CD4-positive, alpha-beta T cell (primary cell): Measurements from ENCODE around the gene EXT2. TPM values are rescaled to one million over a fixed set of nuclear protein-coding genes. Genes with fewer than 3 reads are reported as not detected.

Experiments used
- ATAC-seq: fragments of 200-7000 bp; cut with Tn5 transposase; one replicate; pipeline ENCODE4 v1.10.0; 2022; ENCODE audit warnings: mild to moderate bottlenecking; ENCODE audit not compliant: poor library complexity
- CTCF ChIA-PET: fragments of 350-600 bp; sonication (Branson Sonifier 250); formaldehyde crosslinking; loops from one replicate; lab custom pipeline; 2021; ENCODE audit warnings: antibody characterized with exemption, inconsistent platforms; lab: Charles Lee
- POLR2A ChIA-PET: fragments of 350-600 bp; sonication (Branson Sonifier 250); formaldehyde crosslinking; loops from one replicate; lab custom pipeline; 2021; ENCODE audit warnings: antibody characterized with exemption, inconsistent platforms; lab: Charles Lee
- DNase-seq, 14 experiments: peaks; one replicate each; pipeline ENCODE4 v3.0.0-alpha.2; 2013 to 2020; ENCODE audit warnings: mixed read lengths in 2 of 14
- H3K27ac ChIP-seq, 2 donors: one replicate each; pipeline versions ENCODE4 v1.5.1 to v1.7.0; 2013; ENCODE audit warnings: low read length in 2 of 2, low read depth in 1 of 2, mild to moderate bottlenecking in 1 of 2
- H3K27me3 ChIP-seq, 2 experiments: 1 replicate in 1 of 2; 2 replicates in 1 of 2; pipeline versions ENCODE4 v1.6.1 to v1.7.0; 2013; ENCODE audit warnings: low read length in 2 of 2, control low read depth in 1 of 2, mild to moderate bottlenecking in 1 of 2, moderate library complexity in 1 of 2; ENCODE audit not compliant: insufficient read depth in 2 of 2, control insufficient read depth in 1 of 2
- H3K36me3 ChIP-seq: one replicate; pipeline ENCODE4 v1.6.1; 2013; ENCODE audit warnings: low read length, control low read depth; ENCODE audit not compliant: insufficient read depth
- H3K4me1 ChIP-seq: one replicate; pipeline ENCODE4 v1.6.1; 2013; ENCODE audit warnings: low read length, control low read depth; ENCODE audit not compliant: insufficient read depth
- H3K4me3 ChIP-seq: one replicate; pipeline ENCODE4 v1.5.1; 2013; ENCODE audit warnings: mild to moderate bottlenecking, low read length, moderate library complexity
- H3K9me3 ChIP-seq, 2 experiments: 1 replicate in 1 of 2; 2 replicates in 1 of 2; pipeline versions ENCODE4 v1.6.1 to v1.7.0; 2013; ENCODE audit warnings: low read length in 2 of 2, mild to moderate bottlenecking in 2 of 2, control low read depth in 1 of 2, moderate library complexity in 1 of 2; ENCODE audit not compliant: control insufficient read depth in 1 of 2, insufficient read depth in 1 of 2
- H3K27ac Mint-ChIP-seq: one replicate; pipeline ENCODE4 v1.8.0; 2020; ENCODE audit warnings: mixed read lengths
- H3K27me3 Mint-ChIP-seq: one replicate; pipeline ENCODE4 v1.8.0; 2021; ENCODE audit warnings: mixed read lengths
- H3K36me3 Mint-ChIP-seq: one replicate; pipeline ENCODE4 v1.8.0; 2021; ENCODE audit warnings: low read depth, mixed read lengths
- H3K4me1 Mint-ChIP-seq: one replicate; pipeline ENCODE4 v1.8.0; 2021; ENCODE audit warnings: low read depth, mixed read lengths
- H3K4me3 Mint-ChIP-seq: one replicate; pipeline ENCODE4 v1.8.0; 2020; ENCODE audit warnings: mild to moderate bottlenecking, mixed read lengths
- H3K9me3 Mint-ChIP-seq: one replicate; pipeline ENCODE4 v1.8.0; 2020; ENCODE audit warnings: mixed read lengths
- CTCF ChIP-seq: fragments of 200-600 bp; IDR thresholded peaks from one replicate; pipeline ENCODE4 v1.8.0; 2022; ENCODE audit warnings: antibody characterized with exemption, mild to moderate bottlenecking
- intact Hi-C, 2 experiments: fragments of 100-400 bp; cut with DNase I in 1 of 2; cut with micrococcal nuclease in 1 of 2; formaldehyde crosslinking; loops; one replicate each; pipeline versions ENCODE4 v1.15.1 to v1.9.0; 2023 to 2025; cut with DNase I, micrococcal nuclease
- total RNA-seq, 174 experiments: library from RNA in 2 of 174; stranded (reverse) in 2 of 174; gene quantifications; one replicate each; pipeline ENCODE4 v1.2.3 and lab custom pipeline; 2021 to 2026

Gene EXT2
- total RNA-seq, 2 experiments from 2014 or later: 17.1 to 17.5 TPM

- no peaks in the 10 kb centered on the region for H3K9me3 Mint-ChIP-seq
- no peaks in the 10 kb centered on the region for H3K36me3 ChIP-seq
- no peak overlapping the region for H3K27ac ChIP-seq
- H3K4me1 Mint-ChIP-seq: peaks cover 11% of the 10 kb centered on the region
- ChIA-PET POLR2A (no interaction called here), CTCF (no interaction called here)
- H3K4me3 Mint-ChIP-seq: no peak overlapping the region
- intact Hi-C loops: no loop called here
- no peaks in the 10 kb centered on the region for H3K27me3 ChIP-seq
- peaks cover 58% of the 10 kb centered on the region for H3K36me3 Mint-ChIP-seq
- H3K4me3 ChIP-seq: no peak overlapping the region
- H3K27me3 Mint-ChIP-seq: no peaks in the 10 kb centered on the region
- TF ChIP-seq CTCF: no peak
- H3K27ac Mint-ChIP-seq: no peak overlapping the region
- ATAC-seq: no peak
- H3K4me1 ChIP-seq: peaks cover 5% of the 10 kb centered on the region
- H3K9me3 ChIP-seq: no peaks in the 10 kb centered on the region
- DNase-seq: no peak
These were observed 126.0 kb downstream of the EXT2 start for GRCh38 chr11:44221456-44221855.

DNA sequence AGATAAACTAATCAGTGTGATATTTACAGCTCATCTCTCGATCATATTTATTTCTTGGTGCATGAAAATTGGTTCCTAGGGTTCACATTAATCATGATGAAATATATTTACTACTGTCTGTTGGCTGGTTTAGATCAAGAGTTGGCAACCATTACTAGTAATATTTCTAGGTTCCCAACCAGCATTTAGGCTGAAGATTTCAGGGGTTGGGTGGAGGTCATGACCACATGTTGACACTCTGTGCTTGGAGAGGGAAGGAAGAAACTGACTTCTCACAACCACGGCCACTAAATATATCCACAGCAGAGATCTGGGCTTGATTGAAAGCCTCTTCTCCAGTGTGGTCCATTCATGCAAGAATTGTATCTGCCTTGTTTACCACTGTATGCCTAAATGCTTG, 126.5 kb downstream of the EXT2 start:
- ChIA-PET CTCF (no interaction called here), POLR2A (no interaction called here)
- Histone ChIP-seq H3K36me3 (no peaks in the 10 kb centered on the region), H3K4me1 (peaks cover 10% of the 10 kb centered on the region), H3K27me3 (no peaks in the 10 kb centered on the region), H3K27ac (no peak overlapping the region), H3K4me3 (no peak overlapping the region), H3K9me3 (no peaks in the 10 kb centered on the region)
- peaks cover 14% of the 10 kb centered on the region for H3K4me1 Mint-ChIP-seq
- DNase-seq (no peak), ATAC-seq (no peak)
- intact Hi-C loops: no loop called here
- no peaks in the 10 kb centered on the region for H3K27me3 Mint-ChIP-seq
- no peak overlapping the region for H3K27ac Mint-ChIP-seq
- peaks cover 53% of the 10 kb centered on the region for H3K36me3 Mint-ChIP-seq
- no peak overlapping the region for H3K4me3 Mint-ChIP-seq
- TF ChIP-seq CTCF: no peak
- no peaks in the 10 kb centered on the region for H3K9me3 Mint-ChIP-seq

GRCh38 chr11:44223238-44223637, 127.8 kb downstream of the EXT2 start:
- Histone ChIP-seq H3K4me1 (peaks cover 10% of the 10 kb centered on the region), H3K27me3 (no peaks in the 10 kb centered on the region), H3K27ac (no peak overlapping the region), H3K9me3 (no peaks in the 10 kb centered on the region), H3K36me3 (no peaks in the 10 kb centered on the region), H3K4me3 (no peak overlapping the region)
- Mint-ChIP-seq H3K4me1 (peaks cover 17% of the 10 kb centered on the region), H3K9me3 (no peaks in the 10 kb centered on the region), H3K4me3 (no peak overlapping the region), H3K27ac (no peak overlapping the region), H3K27me3 (no peaks in the 10 kb centered on the region), H3K36me3 (peaks cover 51% of the 10 kb centered on the region)
- POLR2A ChIA-PET: no interaction called here
- TF ChIP-seq CTCF: no peak
- intact Hi-C loops: no loop called here
- CTCF ChIA-PET: no interaction called here
- DNase-seq: no peak
- no peak for ATAC-seq
